Endothelial cell of umbilical vein (primary cell): Measurements from ENCODE around the gene KLF16. TPM values are rescaled to one million over a fixed set of nuclear protein-coding genes. Genes with fewer than 3 reads are reported as not detected.
"Not testable (repeated sequence)": the region's sequence is repeated elsewhere in the genome, so short reads cannot be mapped to it uniquely, and the experiment has no call there.

Experiments used
- BruUV-seq: library from RNA; stranded (reverse); fragments of 400-500 nt; replicated peaks from 2 replicates; lab custom pipeline; 2021; lab: Mats Ljungman, UMichigan
- CTCF ChIA-PET: fragments of 300-600, 350-600 bp; sonication (Branson Sonifier 250); formaldehyde crosslinking; loops from one replicate; lab custom pipeline; 2021; ENCODE audit warnings: antibody characterized with exemption, inconsistent platforms; lab: Charles Lee
- POLR2A ChIA-PET: fragments of 300-600, 350-600 bp; sonication (Branson Sonifier 250); formaldehyde crosslinking; loops from one replicate; lab custom pipeline; 2021; ENCODE audit warnings: antibody characterized with exemption, inconsistent platforms; lab: Charles Lee
- DNase-seq: peaks from one replicate; pipeline ENCODE4 v3.0.0-alpha.2; 2011; ENCODE audit warnings: low read depth, low spot score
- FAIRE-seq: peaks from 2 replicates; lab custom pipeline; 2011; peaks lifted over from hg19 to GRCh38; lab: Jason Lieb, UNC
- H2AFZ ChIP-seq: 2 replicates; pipeline ENCODE4 v1.6.0; 2012; ENCODE audit warnings: low read depth, low read length, control low read depth, inconsistent platforms
- H3K27ac ChIP-seq: 2 replicates; pipeline ENCODE4 v1.5.1; 2011; ENCODE audit warnings: low read depth, mild to moderate bottlenecking, control low read depth, low read length, moderate library complexity; ENCODE audit not compliant: insufficient read depth
- H3K27me3 ChIP-seq, 2 experiments: 2 replicates each; pipeline versions ENCODE4 v1.6.0 to v1.6.1; 2011; ENCODE audit warnings: low read length in 2 of 2, mixed read lengths in 1 of 2; ENCODE audit not compliant: control insufficient read depth in 2 of 2, insufficient read depth in 2 of 2
- H3K36me3 ChIP-seq, 2 experiments: 2 replicates in 1 of 2; 3 replicates in 1 of 2; pipeline ENCODE4 v1.5.1; 2011; ENCODE audit warnings: low read length in 2 of 2, mild to moderate bottlenecking in 1 of 2, moderate library complexity in 1 of 2; ENCODE audit not compliant: control insufficient read depth in 2 of 2, insufficient read depth in 2 of 2; ENCODE audit errors: extremely low read depth in 1 of 2
- H3K4me1 ChIP-seq: 3 replicates; pipeline ENCODE4 v1.5.1; 2011; ENCODE audit warnings: mild to moderate bottlenecking, low read length; ENCODE audit not compliant: control insufficient read depth, insufficient read depth; ENCODE audit errors: extremely low read depth
- H3K4me2 ChIP-seq: 2 replicates; pipeline ENCODE4 v1.6.1; 2011; ENCODE audit warnings: low read length, control low read depth, mixed read lengths; ENCODE audit not compliant: insufficient read depth
- H3K4me3 ChIP-seq, 3 experiments: fragments of 200-600 bp in 1 of 3; sonication (generic), shearing (Covaris generic) in 1 of 3; replicated peaks in 1 of 3; 2 replicates each; pipeline ENCODE4 v1.5.1; 2011 to 2016; ENCODE audit warnings: control low read depth in 3 of 3, low read length in 3 of 3, mild to moderate bottlenecking in 2 of 3, inconsistent platforms in 1 of 3, low read depth in 1 of 3, moderate library complexity in 1 of 3; ENCODE audit not compliant: insufficient read depth in 1 of 3
- H3K79me2 ChIP-seq: 2 replicates; pipeline ENCODE4 v1.6.0; 2012; ENCODE audit warnings: low read length, inconsistent platforms; ENCODE audit not compliant: control insufficient read depth, insufficient read depth
- H3K9ac ChIP-seq: replicated peaks from 2 replicates; pipeline ENCODE3; 2011; ENCODE audit warnings: low read length, control low read depth; ENCODE audit not compliant: insufficient read depth; ENCODE audit errors: extremely low read depth
- H3K9me1 ChIP-seq: replicated peaks from 3 replicates; pipeline ENCODE4 v1.6.0; 2011; ENCODE audit warnings: mild to moderate bottlenecking, low read length; ENCODE audit not compliant: control insufficient read depth, insufficient read depth; ENCODE audit errors: extremely low read depth
- H3K9me3 ChIP-seq: replicated peaks from 2 replicates; pipeline ENCODE4 v1.5.1; 2012; ENCODE audit warnings: low read length, inconsistent platforms; ENCODE audit not compliant: control insufficient read depth, insufficient read depth
- H4K20me1 ChIP-seq: replicated peaks from 2 replicates; pipeline ENCODE3; 2011; ENCODE audit warnings: mild to moderate bottlenecking, low read length; ENCODE audit not compliant: control insufficient read depth, insufficient read depth; ENCODE audit errors: extremely low read depth
- dilution Hi-C: fragments of 300-500 bp; cut with MboI; formaldehyde crosslinking; loops from one replicate; pipeline ENCODE4 v1.15.0; 2019; ENCODE audit warnings: low sequenced_read_pairs; ENCODE audit not compliant: extremely low pct_ligation_motif_present
- intact Hi-C: fragments of 100-400 bp; cut with micrococcal nuclease; formaldehyde crosslinking; loops from one replicate; pipeline ENCODE4 v1.10.0; 2022
- polyA plus RNA-seq, 4 experiments: library from polyadenylated mRNA; depleted of rRNA in 3 of 4; stranded (reverse) in 3 of 4; unstranded in 1 of 4; fragments of >200 nt; gene quantifications; 2 replicates each; pipeline versions ENCODE4 v1.2.1 to v1.2.3, GENCODE V29; 2011 to 2012; ENCODE audit warnings: missing spikeins in 1 of 4
- total RNA-seq: library from RNA; stranded (reverse); gene quantifications from 2 replicates; pipeline ENCODE4 v1.2.3, GENCODE V29; 2021

Gene KLF16
- total and polyA plus RNA-seq, 2 donors (not counting 3 experiments of a cell fraction or from before 2014, with no cell fraction given) = 11.6 to 36.6 TPM

GRCh38 chr19:1878583-1878982 lies 15.2 kb upstream of the KLF16 start:
- H3K9ac ChIP-seq, H3K27ac ChIP-seq, H3K9me1 ChIP-seq, BruUV-seq, H3K4me2 ChIP-seq, dilution Hi-C loops, H3K4me3 ChIP-seq, DNase-seq, intact Hi-C loops, H2AFZ ChIP-seq, CTCF ChIA-PET, H3K27me3 ChIP-seq, H4K20me1 ChIP-seq, H3K36me3 ChIP-seq, H3K9me3 ChIP-seq, POLR2A ChIA-PET, FAIRE-seq: not testable (repeated sequence)
- Histone ChIP-seq H3K4me1 (peaks cover 37% of the 10 kb centered on the region), H3K79me2 (peaks cover 46% of the 10 kb centered on the region)

- BruUV-seq, H2AFZ ChIP-seq, H3K27ac ChIP-seq, dilution Hi-C loops, H3K9ac ChIP-seq, FAIRE-seq, H3K36me3 ChIP-seq, H4K20me1 ChIP-seq, H3K4me3 ChIP-seq, intact Hi-C loops, H3K4me2 ChIP-seq, DNase-seq, POLR2A ChIA-PET, H3K9me3 ChIP-seq, H3K27me3 ChIP-seq, H3K9me1 ChIP-seq: not testable (repeated sequence)
- H3K79me2 ChIP-seq = peaks cover 46% of the 10 kb centered on the region
- CTCF ChIA-PET = interaction anchor here (2.5 to 2.9 kb wide), 2 partner anchors 8 to 12 kb away, joined by 8 to 44 read pairs; partner anchors contain the start of gene ABHD17A
- H3K4me1 ChIP-seq = peaks cover 26% of the 10 kb centered on the region
Observed at GRCh38 chr19:1877280-1877660, 13.9 kb upstream of the KLF16 start.
